ENCODE data around the gene TET2.

TET2 gene

DNA sequence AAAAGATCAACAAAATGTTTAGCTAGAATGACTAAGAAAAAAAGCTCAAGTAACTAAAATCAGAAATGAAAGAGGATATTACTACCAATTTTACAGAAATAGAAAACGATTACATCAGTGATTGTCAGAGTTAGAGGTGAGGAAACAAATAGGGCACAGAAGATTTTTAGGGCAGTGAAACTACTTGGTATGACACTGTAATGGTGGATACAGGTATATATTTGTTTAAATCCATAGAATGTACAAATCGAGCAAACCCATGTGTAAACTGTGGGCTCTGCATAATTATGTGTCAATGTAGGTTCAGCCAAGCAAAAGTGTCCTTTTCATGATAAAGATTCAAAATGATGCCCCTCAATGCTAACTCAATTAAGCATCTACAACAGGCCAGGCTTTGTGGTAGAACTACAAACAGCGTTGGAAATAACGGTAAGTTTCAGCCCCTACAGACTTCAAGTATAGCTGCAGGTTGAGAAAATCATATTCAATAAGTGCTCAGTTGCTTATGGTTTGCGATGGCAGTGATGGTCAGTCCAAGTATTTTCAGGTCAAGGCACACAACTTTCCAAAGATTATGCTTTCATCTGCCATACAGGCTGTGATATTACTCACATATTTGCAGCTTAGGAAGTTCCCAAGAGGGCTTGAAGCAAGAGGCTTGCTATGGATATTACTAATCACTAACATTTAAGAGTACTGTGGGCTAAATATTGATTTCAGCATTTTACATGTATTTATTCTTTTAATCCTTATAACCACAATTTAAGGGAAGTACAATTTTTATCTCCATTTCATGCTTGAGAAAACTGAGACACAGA is 158.6 kb downstream of the TET2 start:
- no peak for DNase-seq

DNA sequence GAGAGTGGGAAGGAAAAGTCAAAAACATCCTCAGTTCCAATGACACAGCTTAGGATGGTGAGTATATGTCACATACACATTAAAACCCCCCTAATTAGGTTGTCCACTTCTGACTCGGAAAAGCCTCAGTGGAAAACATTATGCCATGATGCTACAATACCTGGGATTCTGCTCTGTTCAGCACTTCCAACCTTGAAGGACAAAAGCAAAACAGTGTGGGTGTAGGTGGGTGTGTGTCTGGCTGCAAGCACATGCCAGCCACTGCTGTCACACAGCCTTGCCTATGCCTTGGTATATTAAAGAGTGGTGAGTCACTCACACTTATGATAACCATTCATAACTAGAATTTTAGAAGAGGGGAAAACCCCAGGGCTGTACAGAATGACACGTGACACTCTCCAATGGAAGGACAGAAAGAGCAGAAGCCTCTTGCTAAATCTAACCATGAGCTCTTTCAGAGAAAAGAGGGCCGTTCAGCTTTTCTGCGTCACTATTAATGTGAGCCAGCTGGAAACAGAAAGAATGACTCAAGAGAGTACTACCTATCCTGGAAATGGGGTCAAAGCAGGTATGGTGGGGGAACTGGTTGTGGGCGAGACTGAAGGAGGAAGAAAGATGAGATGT is 159.6 kb downstream of the TET2 start:
- no peak for DNase-seq

GRCh38 chr4:105306820-105307219 is 160.1 kb downstream of the TET2 start:
- no peak for DNase-seq

- no peak for DNase-seq
Measured at GRCh38 chr4:105318486-105318885, 171.8 kb downstream of the TET2 start.

GRCh38 chr4:105327222-105327621 is 180.5 kb downstream of the TET2 start:
- DNase-seq: no peak

- no peak for DNase-seq
Measured at GRCh38 chr4:105327956-105328355, 181.3 kb downstream of the TET2 start.

DNA sequence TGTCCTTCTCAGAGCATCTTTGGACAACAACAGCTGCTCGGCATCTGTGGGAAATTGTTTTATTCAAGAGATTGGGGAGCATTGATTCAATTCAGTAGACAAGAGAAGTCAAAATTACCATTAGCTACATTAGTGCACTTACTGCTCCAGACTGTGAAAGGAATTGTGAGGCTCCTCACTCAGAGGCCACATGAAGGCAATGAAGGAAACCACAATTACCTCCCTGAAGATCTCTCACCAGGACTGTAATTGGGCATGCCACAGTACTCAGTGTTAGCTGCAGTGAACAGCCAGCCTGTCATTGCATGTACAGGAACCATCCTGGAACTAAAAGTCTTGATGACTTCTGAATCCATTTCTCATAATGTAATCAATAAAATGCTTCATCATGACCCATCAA is 182.4 kb downstream of the TET2 start:
- DNase-seq: no peak

Data from NCI-H774 (cell line).